ENCODE results near the gene KLHL42. TPM values are rescaled to one million over a fixed set of nuclear protein-coding genes. Genes with fewer than 3 reads are reported as not detected.

The KLHL42 gene
- total and polyA plus RNA-seq, 2 experiments from 2014 or later, result 13.6 to 24.8 TPM

GRCh38 chr12:27826076-27826475 is 46.0 kb downstream of the KLHL42 start:
- H3K27me3 ChIP-seq (replicated peaks; ENCODE audit: insufficient read depth), result no peaks in the 10 kb centered on the region
- H3F3A ChIP-seq (ENCODE audit: insufficient read depth), result peaks cover 22% of the 10 kb centered on the region
- no peak overlapping the region for H3K27ac ChIP-seq
- H2AFZ ChIP-seq, result no peak overlapping the region
- 50 to 65% methylated on average over 1 of the region's 1 CpG for WGBS, 2 experiments (ENCODE audit: low coverage in 1 of 2, low lambda C conversion rate in 2 of 2, missing lambda C conversion rate in 2 of 2)
- H3K9ac ChIP-seq, result no peak overlapping the region
- H3K9me3 ChIP-seq (ENCODE audit: low read depth), result no peaks in the 10 kb centered on the region
- no peaks in the 10 kb centered on the region for H3K79me2 ChIP-seq (ENCODE audit: insufficient read depth)
- in situ Hi-C loops (cut with MboI), result no loop called here
- peak; percentile 53 for DNase-seq
- TF ChIP-seq EZH2 (IDR thresholded peaks at IDR 0.05; ENCODE audit: insufficient read depth, poor library complexity, severe bottlenecking) (no peak), EZH2phosphoT487 (IDR thresholded peaks at IDR 0.05; ENCODE audit: insufficient read depth, low read depth) (no peak)
- H3K9me2 ChIP-seq (ENCODE audit: insufficient read depth), result no peaks in the 10 kb centered on the region
- H3K4me1 ChIP-seq (ENCODE audit: insufficient read depth), result peaks cover 27% of the 10 kb centered on the region
- no peak overlapping the region for H3K4me2 ChIP-seq (ENCODE audit: unreplicated experiment)
- no peaks in the 10 kb centered on the region for H3K36me3 ChIP-seq (ENCODE audit: low read depth)
- no peaks in the 10 kb centered on the region for H4K20me1 ChIP-seq (ENCODE audit: insufficient read depth)
- H3K4me3 ChIP-seq, result no peak overlapping the region

- peak; percentile 62 for DNase-seq
- H3K4me2 ChIP-seq (ENCODE audit: unreplicated experiment), result no peak overlapping the region
These were observed 48.2 kb downstream of the KLHL42 start for GRCh38 chr12:27828196-27828595.

GRCh38 chr12:27838543-27839185 is 58.6 kb downstream of the KLHL42 start:
- no peaks in the 10 kb centered on the region for H3K9me3 ChIP-seq (ENCODE audit: low read depth)
- no peak overlapping the region for H2AFZ ChIP-seq
- no peak for DNase-seq
- in situ Hi-C loops (cut with MboI), result no loop called here
- no peak overlapping the region for H3K27ac ChIP-seq
- no peaks in the 10 kb centered on the region for H3F3A ChIP-seq (ENCODE audit: insufficient read depth)
- no peaks in the 10 kb centered on the region for H3K27me3 ChIP-seq (replicated peaks; ENCODE audit: insufficient read depth)
- no peak overlapping the region for H3K4me2 ChIP-seq (ENCODE audit: unreplicated experiment)
- no peaks in the 10 kb centered on the region for H4K20me1 ChIP-seq (ENCODE audit: insufficient read depth)
- peaks cover 8% of the 10 kb centered on the region for H3K4me1 ChIP-seq (ENCODE audit: insufficient read depth)
- 45 to 65% methylated on average over 2 of the region's 2 CpGs for WGBS, 2 experiments (ENCODE audit: low coverage in 1 of 2, low lambda C conversion rate in 2 of 2, missing lambda C conversion rate in 2 of 2)
- no peak for TF ChIP-seq EZH2phosphoT487 (IDR thresholded peaks at IDR 0.05; ENCODE audit: insufficient read depth, low read depth)
- no peak for TF ChIP-seq EZH2 (IDR thresholded peaks at IDR 0.05; ENCODE audit: insufficient read depth, poor library complexity, severe bottlenecking)
- no peak overlapping the region for H3K9ac ChIP-seq
- H3K4me3 ChIP-seq, result no peak overlapping the region
- no peaks in the 10 kb centered on the region for H3K79me2 ChIP-seq (ENCODE audit: insufficient read depth)
- no peaks in the 10 kb centered on the region for H3K36me3 ChIP-seq (ENCODE audit: low read depth)
- H3K9me2 ChIP-seq (ENCODE audit: insufficient read depth), result no peaks in the 10 kb centered on the region

More at GRCh38 chr12:27828196-27828595, 48.2 kb downstream of the KLHL42 start:
- no peaks in the 10 kb centered on the region for H3K36me3 ChIP-seq (ENCODE audit: low read depth)
- peaks cover 9% of the 10 kb centered on the region for H3K4me1 ChIP-seq (ENCODE audit: insufficient read depth)
- H2AFZ ChIP-seq, result no peak overlapping the region
- no peaks in the 10 kb centered on the region for H3K27me3 ChIP-seq (replicated peaks; ENCODE audit: insufficient read depth)
- WGBS, 2 experiments (ENCODE audit: low coverage in 1 of 2, low lambda C conversion rate in 2 of 2, missing lambda C conversion rate in 2 of 2), result 86 to 100% methylated on average over 3 of the region's 3 CpGs
- H4K20me1 ChIP-seq (ENCODE audit: insufficient read depth), result no peaks in the 10 kb centered on the region
- no peaks in the 10 kb centered on the region for H3K9me2 ChIP-seq (ENCODE audit: insufficient read depth)
- in situ Hi-C loops (cut with MboI), result no loop called here
- H3K79me2 ChIP-seq (ENCODE audit: insufficient read depth), result no peaks in the 10 kb centered on the region
- no peak overlapping the region for H3K4me3 ChIP-seq
- peaks cover 7% of the 10 kb centered on the region for H3F3A ChIP-seq (ENCODE audit: insufficient read depth)
- no peaks in the 10 kb centered on the region for H3K9me3 ChIP-seq (ENCODE audit: low read depth)
- no peak for TF ChIP-seq EZH2phosphoT487 (IDR thresholded peaks at IDR 0.05; ENCODE audit: insufficient read depth, low read depth)
- no peak for TF ChIP-seq EZH2 (IDR thresholded peaks at IDR 0.05; ENCODE audit: insufficient read depth, poor library complexity, severe bottlenecking)
- no peak overlapping the region for H3K9ac ChIP-seq
- no peak overlapping the region for H3K27ac ChIP-seq

- Histone ChIP-seq H3K9ac (no peak overlapping the region), H2AFZ (peak overlapping the region; percentile 25; the same call in 1 of the 2 replicates), H3F3A (ENCODE audit: insufficient read depth) (no peaks in the 10 kb centered on the region), H3K4me3 (no peak overlapping the region), H3K9me3 (ENCODE audit: low read depth) (no peaks in the 10 kb centered on the region), H4K20me1 (ENCODE audit: insufficient read depth) (no peaks in the 10 kb centered on the region), H3K27me3 (replicated peaks; ENCODE audit: insufficient read depth) (no peaks in the 10 kb centered on the region), H3K36me3 (ENCODE audit: low read depth) (no peaks in the 10 kb centered on the region), H3K4me1 (ENCODE audit: insufficient read depth) (peaks cover 8% of the 10 kb centered on the region), H3K4me2 (ENCODE audit: unreplicated experiment) (no peak overlapping the region), H3K9me2 (ENCODE audit: insufficient read depth) (no peaks in the 10 kb centered on the region), H3K27ac (no peak overlapping the region), H3K79me2 (ENCODE audit: insufficient read depth) (no peaks in the 10 kb centered on the region)
- peak; percentile 44 for DNase-seq
- in situ Hi-C loops (cut with MboI), result no loop called here
- no peak for TF ChIP-seq EZH2 (IDR thresholded peaks at IDR 0.05; ENCODE audit: insufficient read depth, poor library complexity, severe bottlenecking)
- TF ChIP-seq EZH2phosphoT487 (IDR thresholded peaks at IDR 0.05; ENCODE audit: insufficient read depth, low read depth), result no peak
- 78 to 80% methylated on average over 3 of the region's 3 CpGs for WGBS, 2 experiments (ENCODE audit: low coverage in 1 of 2, low lambda C conversion rate in 2 of 2, missing lambda C conversion rate in 2 of 2)
These were observed 60.4 kb downstream of the KLHL42 start for GRCh38 chr12:27840229-27840999.
